CD4-positive, alpha-beta T cell treated with Interleukin-4 for 4 hours (primary cell): ENCODE data around the gene ATP4B.
"Not testable (repeated sequence)": the region's sequence is repeated elsewhere in the genome, so short reads cannot be mapped to it uniquely, and the experiment has no call there.

Experiments
- DNase-seq: peaks from one replicate; pipeline ENCODE4 v3.0.0-alpha.2; 2020

Gene ATP4B

DNA sequence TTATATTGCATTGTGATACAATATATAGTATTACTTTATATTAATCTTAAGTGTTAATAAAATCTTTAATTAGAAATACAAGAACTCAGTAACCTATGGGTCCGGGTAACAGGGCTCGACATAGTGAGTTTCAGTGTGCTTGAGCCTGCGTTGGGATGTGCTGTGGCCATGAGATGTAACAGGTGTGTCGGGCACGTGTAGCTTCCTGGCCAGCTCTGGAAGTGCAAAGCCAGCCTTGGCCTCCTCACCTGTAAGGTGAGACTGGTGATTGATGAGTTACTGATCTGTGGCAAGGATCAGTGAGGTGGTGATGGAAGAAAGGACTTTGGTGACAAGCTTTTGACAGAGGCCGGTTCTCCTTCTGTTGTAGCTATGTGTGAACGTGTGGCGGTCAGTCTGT lies 19.2 kb downstream of the ATP4B start:
- no peak for DNase-seq

DNA sequence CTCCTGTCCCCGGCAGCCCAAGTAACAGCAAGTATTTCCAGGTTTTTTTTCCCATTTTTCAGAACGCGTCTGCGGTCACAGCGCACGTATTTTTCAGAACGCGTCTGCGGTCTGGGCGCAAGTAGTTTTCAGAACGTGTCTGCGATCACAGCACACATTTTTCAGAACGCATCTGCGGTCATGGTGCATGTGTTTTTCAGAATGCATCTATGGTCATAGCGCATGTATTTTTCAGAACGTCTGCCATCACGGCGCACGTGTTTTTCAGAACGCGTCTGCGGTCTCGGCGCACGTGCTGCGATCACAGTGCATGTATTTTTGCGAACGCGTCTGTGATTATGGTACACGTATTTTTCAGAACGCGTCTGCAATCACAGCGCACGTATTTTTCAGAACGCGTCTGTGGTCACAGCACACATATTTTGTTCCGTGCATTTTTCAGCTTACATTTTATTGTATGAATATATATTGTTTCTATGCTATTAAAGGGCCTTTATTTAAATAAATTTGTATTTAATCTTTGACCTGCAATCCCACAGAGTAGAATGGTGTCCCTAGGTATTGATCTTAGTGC lies 19.7 kb downstream of the ATP4B start:
- DNase-seq, result no peak

DNA sequence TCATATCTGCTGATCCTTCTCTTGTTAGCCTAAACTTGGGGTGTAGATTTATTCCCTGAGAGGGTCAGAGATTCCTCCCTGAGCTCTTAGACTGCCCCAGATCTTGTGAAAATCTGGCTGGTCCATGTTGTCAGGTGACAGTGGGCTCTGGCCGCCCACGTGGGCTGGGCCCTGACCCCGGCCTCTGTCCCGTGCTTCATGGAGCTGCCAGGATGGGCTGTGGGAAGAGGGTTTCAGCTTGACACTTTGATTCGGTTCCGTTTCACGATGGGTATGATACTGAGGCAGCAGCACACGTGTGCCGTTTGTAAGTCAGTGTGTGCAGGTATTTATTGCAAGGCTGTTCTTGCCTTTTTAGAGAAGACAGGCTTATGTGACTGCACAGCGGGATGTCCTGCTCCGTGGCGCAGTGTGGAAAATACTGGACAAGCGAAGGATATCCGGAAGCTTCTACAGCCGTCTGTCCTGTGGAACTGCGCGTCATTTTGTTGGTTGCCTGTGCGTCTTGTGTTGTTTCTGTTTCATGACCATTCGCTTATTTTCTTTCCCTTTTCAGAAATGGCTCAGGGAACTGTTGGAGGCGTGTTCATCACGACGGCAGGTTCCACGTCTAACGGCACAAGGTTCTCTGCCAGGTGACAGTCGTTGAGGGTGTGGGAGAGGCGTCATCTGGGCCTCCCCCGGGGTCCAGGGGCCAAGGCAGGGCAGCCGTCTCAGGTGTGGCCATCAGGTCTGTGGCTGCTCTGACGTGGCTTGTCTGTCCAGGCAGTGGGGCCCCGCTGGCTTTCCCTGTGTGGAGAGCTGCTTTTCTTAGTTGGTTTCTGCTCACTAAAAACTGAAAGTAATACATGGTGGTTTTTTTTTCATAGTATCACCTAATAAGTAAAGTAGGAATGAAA lies 20.5 kb downstream of the ATP4B start:
- no peak for DNase-seq

DNA sequence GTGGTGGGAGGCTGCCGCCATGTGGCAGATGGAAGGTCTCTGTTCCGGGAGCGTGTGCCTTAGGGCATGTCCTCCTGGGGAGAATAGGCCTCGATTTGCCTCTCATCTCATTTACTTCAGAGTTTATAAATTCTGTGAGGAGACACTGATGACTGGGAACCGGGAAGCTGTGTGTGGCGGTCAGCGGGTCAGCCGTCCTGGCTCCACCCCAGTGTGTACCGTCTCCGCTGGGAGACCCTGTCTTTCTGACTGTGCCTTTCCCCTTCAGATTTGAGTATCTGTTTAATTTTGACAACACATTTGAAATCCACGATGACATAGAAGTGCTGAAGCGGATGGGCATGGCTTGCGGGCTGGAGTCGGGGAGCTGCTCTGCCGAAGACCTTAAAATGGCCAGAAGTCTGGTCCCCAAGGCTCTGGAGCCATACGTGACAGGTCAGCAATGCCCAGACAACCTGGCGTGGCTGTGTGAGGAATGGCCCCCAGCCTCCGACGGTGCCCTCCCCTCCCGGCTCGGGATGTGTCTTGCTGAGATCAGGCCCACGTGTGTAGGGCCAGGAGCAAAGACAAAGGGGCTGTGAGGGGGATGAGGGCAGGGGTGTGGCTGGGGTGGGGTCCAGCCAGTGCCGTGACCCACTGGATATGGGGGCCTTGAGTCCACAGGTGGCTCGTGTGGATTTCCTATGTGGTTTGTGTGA lies 21.6 kb downstream of the ATP4B start:
- DNase-seq, result no peak

DNA sequence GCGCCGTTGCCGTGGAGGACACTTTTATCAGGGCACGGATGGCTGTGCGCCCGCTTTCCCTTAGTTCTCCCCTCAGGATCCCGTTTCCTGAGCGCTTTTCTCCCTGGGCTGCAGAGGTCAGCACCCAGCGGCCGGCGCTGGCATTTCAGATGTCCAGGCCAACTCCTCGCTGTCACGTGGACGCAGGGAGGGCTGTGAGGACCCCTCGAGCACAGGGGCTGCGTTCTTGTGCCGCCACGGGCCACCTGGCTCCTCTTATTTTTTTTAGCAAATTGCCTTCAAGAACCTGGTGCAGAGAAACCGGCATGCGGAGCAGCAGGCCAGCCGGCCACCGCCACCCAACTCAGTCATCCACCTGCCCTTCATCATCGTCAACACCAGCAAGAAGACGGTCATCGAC lies 22.3 kb downstream of the ATP4B start:
- no peak for DNase-seq

DNA sequence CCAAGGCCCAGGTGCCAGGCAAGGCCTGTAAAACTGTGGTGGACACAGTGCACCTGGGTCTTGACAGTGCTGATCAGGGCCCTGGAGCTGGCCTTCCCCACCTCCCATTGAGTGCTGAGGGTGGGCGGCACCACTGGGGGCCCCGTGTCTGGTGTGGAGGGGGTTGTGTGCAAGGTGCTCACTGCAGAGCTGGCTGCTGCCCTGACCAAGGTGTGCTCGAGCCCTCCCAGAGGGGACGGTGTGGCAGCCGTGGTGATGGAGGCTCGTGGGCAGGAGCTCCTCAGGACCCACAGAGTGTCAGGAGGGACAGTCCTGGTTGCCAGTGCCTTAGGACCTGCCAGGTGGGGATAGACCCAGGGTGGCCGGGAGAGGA lies 23.0 kb downstream of the ATP4B start:
- DNase-seq, result no peak

DNA sequence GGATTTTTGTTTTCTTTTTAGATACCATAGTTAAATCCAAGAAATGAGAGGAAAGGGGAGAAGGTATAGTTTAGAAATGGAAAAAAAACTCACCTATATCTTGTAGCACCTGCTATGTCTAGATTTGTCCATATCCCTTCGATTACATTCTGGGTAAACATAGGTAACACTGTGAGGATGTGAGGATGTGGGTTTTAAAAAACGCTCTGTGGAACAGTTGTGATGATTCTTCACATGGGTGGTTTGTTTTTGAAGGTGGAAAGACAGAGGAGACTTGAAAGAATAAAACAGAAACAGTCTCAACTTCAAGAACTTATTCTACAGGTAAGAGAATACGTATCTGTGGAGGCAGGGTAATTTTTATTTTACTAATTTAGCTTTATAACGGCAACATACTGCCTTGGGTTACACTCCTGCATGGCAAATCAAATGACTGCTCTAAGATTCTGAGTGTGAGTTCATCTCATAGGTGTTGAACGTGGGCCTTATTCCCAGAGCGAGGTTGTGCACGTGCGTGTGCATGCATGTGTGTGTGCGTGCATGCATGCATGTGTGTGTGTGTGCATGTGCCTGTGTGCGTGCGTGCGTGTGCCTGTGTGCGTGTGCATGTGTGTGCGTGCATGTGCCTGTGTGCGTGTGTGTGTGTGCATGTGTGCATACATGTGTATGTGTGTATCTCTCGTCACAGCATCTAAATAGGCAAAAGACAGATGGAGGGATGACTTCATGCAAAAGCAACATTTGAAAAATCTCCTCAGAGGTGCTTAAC lies 23.5 kb downstream of the ATP4B start:
- DNase-seq, result no peak

DNA sequence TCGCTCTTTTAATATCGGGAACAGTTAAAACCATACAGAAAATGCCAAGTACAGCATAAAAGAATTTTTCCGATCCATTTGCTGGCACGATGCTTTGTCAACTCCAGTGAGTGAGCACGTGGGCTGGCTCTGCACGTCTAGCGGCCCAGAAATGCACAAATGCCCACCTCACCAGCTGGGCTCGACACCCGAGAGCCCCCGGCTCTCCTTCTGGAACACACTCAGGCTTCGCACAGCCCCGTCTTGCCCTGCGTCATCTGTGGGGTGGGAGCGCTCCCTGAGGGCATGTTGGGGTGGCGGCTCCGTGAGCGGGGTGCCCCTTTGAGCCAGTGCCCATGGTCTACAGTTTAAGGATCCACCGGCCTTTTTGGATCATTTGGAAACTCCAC lies 24.5 kb downstream of the ATP4B start:
- no peak for DNase-seq

DNA sequence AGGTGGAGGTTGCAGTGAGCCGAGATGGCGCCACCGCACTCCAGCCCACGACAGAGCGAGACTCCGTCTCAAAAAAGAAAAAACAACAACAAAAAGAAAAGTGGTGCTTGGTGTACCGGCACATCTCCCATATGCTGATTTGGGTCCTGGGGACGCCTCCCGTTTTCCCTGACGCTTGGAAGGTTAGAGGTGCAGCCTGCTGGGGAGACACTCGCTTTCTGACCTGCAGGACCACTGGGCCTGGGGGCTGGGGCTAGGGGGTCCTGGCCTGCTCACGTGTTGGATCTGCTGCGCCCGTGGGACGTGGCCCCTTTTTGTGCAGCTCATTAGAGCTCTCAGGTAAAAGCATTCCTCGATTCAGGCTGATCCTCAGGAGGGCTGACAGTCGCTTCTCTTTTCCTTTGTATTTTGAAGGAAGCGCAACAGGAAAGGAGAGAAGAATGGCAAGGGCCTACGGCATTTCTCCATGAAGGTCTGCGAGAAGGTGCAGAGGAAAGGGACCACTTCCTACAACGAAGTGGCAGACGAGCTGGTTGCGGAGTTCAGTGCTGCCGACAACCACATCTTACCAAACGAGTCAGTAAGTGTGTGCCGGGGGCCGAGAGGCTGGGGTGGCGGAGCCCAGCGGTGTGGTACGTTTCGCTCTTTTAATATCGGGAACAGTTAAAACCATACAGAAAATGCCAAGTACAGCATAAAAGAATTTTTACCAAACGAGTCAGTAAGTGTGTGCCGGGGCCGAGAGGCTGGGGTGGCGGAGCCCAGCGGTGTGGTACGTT lies 25.1 kb downstream of the ATP4B start:
- DNase-seq, result no peak

DNA sequence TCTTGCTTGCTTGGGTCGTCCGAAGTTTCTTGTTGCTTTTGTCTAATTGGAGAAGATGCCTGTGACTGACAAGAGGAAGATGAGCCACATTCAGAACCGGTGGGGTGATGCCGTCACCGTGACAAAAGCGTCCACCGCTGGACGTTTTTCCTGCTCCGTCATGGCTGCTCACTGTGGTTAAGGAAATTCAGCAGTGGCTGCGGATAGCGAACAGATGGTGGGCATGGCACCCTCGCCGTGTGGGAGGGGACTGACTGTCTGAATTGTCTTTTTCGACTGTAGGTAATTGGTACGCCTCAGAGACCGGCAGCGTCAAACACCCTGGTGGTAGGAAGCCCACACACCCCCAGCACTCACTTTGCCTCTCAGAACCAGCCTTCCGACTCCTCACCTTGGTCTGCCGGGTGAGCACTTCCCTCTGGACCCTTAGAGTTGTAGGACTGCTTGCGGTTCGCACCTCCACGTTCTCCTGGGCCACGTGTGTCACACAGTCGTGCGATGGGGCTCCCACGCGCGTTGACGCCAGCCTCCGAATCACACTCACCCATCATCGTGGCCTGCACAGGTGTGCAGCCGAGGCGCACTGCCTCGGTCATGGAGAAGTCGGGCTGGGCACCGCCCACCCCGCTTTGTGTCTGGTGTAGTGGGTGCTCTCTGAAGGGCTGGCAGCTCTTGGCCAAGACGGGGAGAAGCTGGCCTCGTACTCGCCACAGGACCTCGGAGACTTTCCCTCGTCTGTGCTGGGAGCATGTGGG lies 26.5 kb downstream of the ATP4B start:
- no peak for DNase-seq

DNA sequence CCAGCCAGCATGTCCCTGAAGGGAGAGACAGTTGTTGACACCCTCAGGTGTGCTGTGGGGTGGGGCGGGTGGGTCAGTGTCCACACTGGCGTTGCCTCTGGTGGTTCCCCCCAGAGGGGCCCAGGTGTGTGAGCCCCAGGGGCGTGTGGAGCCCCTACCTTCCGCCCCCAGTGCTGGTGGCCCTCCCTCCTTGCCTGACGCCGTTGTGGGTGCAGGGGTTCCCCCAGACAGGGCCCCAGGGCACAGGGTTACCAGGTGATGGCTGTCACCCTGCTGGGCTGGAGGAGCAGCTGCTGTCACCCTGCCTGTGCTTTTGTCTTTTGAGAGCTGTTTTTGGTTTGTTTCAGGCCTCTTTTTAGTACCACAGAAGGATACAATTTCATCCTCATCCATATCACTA lies 27.2 kb downstream of the ATP4B start:
- DNase-seq, result no peak

DNA sequence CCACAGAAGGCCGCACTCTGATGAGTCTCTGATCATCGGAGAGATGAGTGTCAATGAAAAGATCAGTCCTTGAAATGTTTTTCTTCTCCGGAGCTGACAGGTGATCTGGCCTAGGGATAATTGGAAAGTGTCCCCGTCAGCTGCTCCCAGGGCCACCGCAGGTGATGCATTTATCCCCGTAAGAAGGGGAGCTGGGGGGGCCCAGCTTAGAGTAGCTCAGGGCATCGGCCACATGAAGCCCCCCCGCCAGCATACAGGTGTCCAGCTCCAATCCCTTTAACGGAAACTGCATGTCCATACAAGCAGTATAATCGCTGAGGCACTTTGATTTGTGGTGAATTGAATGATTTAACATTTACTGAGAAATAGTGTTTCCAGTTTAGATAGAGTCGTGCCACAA lies 27.7 kb downstream of the ATP4B start:
- DNase-seq, result no peak

DNA sequence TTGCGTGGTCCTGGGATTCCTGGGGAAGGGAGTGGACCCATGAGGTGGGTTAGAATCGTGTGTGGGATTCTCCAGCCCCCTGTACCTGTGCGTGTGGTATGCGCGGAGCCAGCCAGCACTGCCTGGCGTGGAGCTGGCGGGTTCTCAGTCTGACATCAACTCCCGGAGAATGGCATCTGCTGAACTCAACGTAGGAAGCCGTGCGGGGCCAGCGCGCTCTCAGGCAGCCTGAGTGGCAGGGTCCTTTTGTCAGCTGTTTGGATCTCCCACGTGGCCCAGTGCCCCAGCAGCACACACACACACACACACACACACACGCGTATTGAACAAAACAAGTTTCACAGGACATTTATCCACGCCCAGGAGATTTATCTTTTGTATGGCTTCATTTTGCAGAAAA lies 28.1 kb downstream of the ATP4B start:
- no peak for DNase-seq

DNA sequence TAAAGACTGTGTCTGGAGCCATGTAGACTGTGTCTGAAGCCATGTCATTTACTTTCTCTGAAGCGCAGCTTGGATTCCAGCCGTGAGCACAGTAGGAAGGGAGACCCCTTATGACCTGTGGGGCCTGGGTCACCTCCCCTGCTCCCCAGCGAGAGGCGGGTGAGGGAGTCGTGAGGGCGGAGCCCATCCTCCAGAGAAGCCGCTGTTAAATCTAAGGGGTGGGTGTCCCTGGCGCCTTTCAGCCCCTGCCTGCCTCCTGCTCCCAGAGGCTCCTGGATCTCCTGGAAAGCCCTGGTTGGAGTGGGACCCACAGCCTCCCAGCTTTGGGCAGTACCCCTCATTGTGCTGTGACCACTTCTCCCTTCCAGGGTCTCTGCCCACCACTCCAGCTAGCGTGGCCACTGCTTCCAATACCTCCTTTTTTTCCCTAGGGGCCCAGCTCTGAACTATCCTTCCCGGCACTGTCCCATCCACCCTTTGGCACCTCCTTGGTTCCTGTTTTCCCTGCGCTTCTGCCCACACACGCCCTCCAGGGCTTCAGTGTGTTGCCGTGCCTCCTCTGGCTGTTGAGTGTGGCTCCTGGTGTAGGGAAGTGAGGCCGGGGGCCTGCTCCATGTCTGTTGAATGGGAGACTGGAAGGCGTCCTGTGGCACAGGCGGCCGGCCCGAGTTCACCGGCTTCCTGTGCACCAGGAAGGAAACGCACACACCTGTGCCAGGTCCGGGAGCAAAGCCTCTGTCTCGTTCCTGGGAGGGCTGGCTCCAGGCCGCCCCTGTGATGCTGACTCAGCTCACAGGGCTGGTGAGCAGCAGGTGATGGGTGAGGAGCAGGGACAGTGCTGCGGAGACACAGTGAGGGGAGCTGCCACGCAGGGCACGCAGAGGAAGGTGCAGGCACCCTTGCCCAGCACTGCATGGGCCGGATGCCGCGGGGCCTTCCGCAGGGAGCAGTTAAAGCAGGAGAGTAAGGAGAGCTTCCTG lies 29.4 kb downstream of the ATP4B start:
- no peak for DNase-seq

DNA sequence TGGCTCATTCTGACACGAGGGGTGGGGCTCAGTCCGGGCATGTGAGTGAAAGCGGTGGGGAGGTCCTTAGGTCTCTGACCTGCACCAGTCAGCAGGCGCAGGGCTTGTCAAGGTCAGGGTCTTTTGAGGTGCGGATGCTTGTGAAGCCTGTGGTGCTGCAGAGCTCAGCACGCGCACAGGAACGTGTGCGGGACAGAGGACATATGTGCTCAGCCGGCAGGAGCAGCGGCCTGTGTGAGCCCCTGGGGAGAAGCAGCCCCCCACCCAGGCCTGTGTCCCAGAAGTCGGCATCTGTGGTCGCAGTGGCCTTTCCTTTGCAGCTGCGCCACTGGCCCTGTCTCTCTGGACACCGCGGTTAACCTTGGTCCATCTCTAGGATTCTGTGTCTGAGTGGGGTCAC lies 30.9 kb downstream of the ATP4B start:
- DNase-seq, result no peak

DNA sequence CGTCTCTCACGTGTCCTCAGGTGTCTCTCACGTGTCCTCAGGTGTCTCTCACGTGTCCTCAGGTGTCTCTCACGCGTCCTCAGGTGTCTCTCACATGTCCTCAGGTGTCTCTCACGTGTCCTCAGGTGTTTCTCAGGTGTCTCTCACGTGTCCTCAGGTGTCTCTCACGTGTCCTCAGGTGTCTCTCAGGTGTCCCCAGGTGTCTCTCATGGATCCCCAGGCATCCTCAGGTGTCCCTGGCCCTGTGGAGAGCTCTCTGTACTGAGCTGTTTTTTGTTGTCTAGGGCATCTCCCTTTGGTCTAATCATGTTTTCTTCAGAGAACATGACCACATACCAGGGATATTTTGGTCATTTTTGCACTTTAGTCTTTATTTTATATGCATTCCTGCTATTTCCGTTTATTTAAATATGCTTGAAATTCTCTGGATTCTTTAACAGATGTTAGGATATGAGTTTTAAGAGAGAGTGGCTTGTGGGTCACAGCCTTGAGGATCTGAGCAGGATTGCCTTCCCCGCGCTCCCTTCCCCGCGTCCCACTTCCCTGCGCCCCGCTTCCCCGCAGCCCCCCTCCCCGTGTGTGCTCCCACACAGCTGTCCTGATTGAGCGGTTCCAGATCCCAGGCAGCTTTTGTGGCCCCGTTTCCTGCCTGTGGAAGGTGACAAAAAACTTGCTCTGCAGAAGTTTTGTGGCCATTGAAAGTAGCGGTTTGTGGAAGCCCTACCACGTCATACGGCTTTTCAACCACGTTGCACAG lies 31.9 kb downstream of the ATP4B start:
- no peak for DNase-seq

DNA sequence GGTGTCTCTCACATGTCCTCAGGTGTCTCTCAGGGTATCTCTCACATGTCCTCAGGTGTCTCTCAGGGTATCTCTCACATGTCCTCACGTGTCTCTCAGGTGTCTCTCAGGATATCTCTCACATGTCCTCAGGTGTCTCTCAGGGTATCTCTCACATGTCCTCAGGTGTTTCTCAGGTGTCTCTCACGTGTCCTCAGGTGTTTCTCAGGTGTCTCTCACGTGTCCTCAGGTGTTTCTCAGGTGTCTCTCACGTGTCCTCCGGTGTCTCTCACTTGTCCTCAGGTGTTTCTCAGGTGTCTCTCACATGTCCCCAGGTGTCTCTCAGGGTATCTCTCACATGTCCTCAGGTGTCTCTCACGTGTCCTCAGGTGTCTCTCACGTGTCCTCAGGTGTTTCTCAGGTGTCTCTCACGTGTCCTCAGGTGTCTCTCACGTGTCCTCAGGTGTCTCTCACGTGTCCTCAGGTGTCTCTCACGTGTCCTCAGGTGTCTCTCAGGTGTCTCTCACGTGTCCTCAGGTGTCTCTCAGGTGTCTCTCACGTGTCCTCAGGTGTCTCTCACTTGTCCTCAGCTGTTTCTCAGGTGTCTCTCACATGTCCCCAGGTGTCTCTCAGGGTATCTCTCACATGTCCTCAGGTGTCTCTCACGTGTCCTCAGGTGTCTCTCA lies 33.2 kb downstream of the ATP4B start:
- not testable (repeated sequence) for DNase-seq

DNA sequence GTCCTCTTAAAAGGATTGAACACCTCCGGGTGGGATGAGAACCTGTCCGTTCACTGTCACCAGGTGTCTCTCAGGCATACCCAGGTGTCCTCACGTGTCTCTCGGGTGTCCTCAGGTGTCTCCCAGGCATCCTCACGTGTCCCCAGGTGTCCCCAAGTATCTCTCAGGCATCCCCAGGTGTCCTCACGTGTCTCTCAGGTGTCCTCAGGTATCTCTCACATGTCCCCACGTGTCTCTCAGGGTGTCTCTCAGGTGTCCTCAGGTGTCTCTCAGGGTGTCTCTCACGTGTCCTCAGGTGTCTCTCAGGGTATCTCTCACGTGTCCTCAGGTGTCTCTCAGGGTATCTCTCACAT lies 33.8 kb downstream of the ATP4B start:
- no peak for DNase-seq

DNA sequence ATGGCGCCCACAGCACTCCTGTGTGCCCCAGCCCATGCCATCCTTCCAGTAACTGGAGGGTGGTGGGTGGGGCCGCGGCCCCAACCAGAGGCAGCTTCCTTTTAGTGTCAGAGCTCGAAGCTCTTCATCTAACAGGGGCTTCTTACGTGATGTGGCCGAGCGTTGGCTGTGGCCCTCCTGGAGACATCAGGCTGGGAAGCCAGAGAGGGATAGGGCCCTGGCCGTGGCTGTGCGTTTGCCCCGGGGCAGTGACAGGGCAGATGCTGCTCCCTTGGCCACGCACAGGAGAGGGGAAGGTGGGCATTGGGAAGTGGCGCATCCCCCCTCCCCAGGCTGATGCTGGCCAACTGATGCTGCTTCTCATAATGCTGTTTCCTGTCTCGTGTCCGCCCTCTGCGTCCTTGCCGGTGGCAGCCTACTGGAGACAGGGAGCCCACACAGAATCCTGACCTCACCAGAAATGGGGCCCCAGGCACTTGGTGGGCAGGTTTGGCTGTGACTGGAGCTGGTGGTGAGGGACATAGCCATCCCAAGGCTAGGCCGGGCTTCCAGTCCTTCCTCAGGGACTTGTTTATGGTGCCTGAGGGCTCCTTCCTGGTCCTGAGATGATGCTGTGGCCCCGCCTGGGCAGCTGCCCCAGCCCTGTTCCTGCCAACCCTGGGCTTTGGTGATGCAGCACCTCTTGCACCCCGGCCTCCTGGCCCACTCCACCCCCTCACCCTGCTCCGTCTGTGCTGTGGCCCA lies 34.3 kb downstream of the ATP4B start:
- no peak for DNase-seq
